Measurements from ENCODE around the gene CBFB. TPM values are rescaled to one million over a fixed set of nuclear protein-coding genes. Genes with fewer than 3 reads are reported as not detected.
A peak's percentile ranks its signal among the peaks of the same experiment; 100 is the strongest.

CBFB gene
- polyA plus RNA-seq, 1 donor (not counting 4 experiments of a cell fraction or from before 2014, with no cell fraction given), result 39.7 TPM

- no peak overlapping the region for H3K9ac ChIP-seq (ENCODE audit: control insufficient read depth, extremely low read depth, insufficient read depth, low read length)
- H3K27ac ChIP-seq (ENCODE audit: control insufficient read depth, insufficient read depth, low read length), result peak overlapping the region; percentile 40
Measured at GRCh38 chr16:67115639-67116038, 86.7 kb downstream of the CBFB start.

DNA sequence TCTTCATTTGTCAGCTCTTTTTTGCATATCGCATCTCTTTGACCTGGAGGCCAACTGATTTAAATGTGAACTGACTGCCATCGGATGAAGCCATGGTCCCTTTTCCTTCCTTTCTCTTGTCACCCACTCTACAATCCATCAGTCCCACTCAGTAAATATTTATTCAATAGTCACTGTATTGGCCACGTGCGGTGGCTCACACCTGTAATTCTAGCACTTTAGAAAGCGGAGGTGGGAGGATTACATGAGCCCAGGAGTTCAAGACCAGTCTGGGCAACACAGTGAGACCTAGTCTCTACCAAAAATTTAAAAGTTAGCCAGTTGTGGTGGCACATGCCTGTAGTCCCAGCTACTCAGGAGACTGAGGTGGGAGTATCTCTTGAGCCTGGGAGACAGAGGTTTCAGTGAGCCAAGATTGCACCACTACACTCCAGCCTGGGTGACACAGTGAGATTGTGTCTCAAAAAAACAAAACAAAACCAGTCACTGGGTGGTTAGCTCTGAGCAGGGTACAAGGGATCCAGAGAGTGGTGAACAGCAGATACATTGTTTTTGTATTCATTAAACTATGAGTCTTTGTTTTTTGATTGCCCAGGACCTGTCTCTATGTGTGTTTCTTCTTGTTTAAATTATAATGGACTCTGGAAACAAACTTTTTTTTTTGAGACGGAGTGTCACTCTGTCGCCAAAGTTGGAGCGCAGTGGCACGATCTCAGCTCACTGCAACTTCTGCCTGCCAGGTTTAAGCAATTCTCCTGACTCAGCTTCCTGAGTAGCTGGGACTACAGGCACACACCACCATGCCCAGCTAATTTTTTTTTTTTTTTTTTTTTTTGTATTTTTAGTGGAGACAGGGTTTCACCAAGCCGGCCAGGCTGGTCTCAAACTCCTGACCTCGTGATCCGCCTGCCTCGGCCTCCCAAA lies 87.7 kb downstream of the CBFB start:
- dilution Hi-C loops (cut with MboI; ENCODE audit: extremely low pct_ligation_motif_present, low sequenced_read_pairs), result no loop called here
- no peaks in the 10 kb centered on the region for H3K9me3 ChIP-seq (ENCODE audit: control insufficient read depth, low read depth, low read length)
- no peak overlapping the region for H2AFZ ChIP-seq (ENCODE audit: control insufficient read depth, low read length)
- no peak overlapping the region for H3K4me2 ChIP-seq (ENCODE audit: control insufficient read depth, extremely low read depth, insufficient read depth, low read depth, low read length)
- H3K9me1 ChIP-seq (ENCODE audit: control insufficient read depth, extremely low read depth, insufficient read depth, low read length), result peaks cover 5% of the 10 kb centered on the region
- TF ChIP-seq EZH2 (IDR thresholded peaks at IDR 0.05; ENCODE audit: low read length), result no peak
- TF ChIP-seq, protein P1, sequence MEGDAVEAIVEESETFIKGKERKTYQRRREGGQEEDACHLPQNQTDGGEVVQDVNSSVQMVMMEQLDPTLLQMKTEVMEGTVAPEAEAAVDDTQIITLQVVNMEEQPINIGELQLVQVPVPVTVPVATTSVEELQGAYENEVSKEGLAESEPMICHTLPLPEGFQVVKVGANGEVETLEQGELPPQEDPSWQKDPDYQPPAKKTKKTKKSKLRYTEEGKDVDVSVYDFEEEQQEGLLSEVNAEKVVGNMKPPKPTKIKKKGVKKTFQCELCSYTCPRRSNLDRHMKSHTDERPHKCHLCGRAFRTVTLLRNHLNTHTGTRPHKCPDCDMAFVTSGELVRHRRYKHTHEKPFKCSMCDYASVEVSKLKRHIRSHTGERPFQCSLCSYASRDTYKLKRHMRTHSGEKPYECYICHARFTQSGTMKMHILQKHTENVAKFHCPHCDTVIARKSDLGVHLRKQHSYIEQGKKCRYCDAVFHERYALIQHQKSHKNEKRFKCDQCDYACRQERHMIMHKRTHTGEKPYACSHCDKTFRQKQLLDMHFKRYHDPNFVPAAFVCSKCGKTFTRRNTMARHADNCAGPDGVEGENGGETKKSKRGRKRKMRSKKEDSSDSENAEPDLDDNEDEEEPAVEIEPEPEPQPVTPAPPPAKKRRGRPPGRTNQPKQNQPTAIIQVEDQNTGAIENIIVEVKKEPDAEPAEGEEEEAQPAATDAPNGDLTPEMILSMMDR (optimal IDR thresholded peaks at IDR 0.05 in 1 of 3, IDR thresholded peaks at IDR 0.05 in 1 of 3, conservative IDR thresholded peaks at IDR 0.05 in 1 of 3; ENCODE audit: extremely low read depth in 1 of 3, insufficient read depth in 2 of 3, low read length in 3 of 3), result no peak
- no peak overlapping the region for H3K9ac ChIP-seq (ENCODE audit: control insufficient read depth, extremely low read depth, insufficient read depth, low read length)
- no peak overlapping the region for H3K4me3 ChIP-seq (ENCODE audit: control insufficient read depth in 2 of 3, extremely low read depth in 1 of 3, insufficient read depth in 2 of 3, low read depth in 1 of 3, low read length in 3 of 3)
- peak overlapping the region; percentile 40 for H3K27ac ChIP-seq (ENCODE audit: control insufficient read depth, insufficient read depth, low read length)
- H3K79me2 ChIP-seq (ENCODE audit: control insufficient read depth, insufficient read depth, low read length), result peaks cover 59% of the 10 kb centered on the region
- no peaks in the 10 kb centered on the region for H4K20me1 ChIP-seq (ENCODE audit: control insufficient read depth, extremely low read depth, insufficient read depth, low read length)
- no peaks in the 10 kb centered on the region for H3K27me3 ChIP-seq (ENCODE audit: control insufficient read depth, extremely low read depth, insufficient read depth, low read length)
- H3K36me3 ChIP-seq (ENCODE audit: control insufficient read depth in 2 of 2, extremely low read depth in 1 of 2, insufficient read depth in 2 of 2, low read length in 2 of 2), result peaks cover 6 to 15% of the 10 kb centered on the region in 2 experiments
- DNase-seq (ENCODE audit: low read depth, low spot score), result no peak
- H3K4me1 ChIP-seq (ENCODE audit: control insufficient read depth, extremely low read depth, insufficient read depth, low read length), result peaks cover 16% of the 10 kb centered on the region
- no peak for FAIRE-seq

More at GRCh38 chr16:67115639-67116038, 86.7 kb downstream of the CBFB start:
- H3K4me2 ChIP-seq (ENCODE audit: control insufficient read depth, extremely low read depth, insufficient read depth, low read depth, low read length), result no peak overlapping the region
- H3K9me1 ChIP-seq (ENCODE audit: control insufficient read depth, extremely low read depth, insufficient read depth, low read length), result peaks cover 5% of the 10 kb centered on the region
- FAIRE-seq (peak; percentile 9), DNase-seq (ENCODE audit: low read depth, low spot score) (no peak)
- H4K20me1 ChIP-seq (ENCODE audit: control insufficient read depth, extremely low read depth, insufficient read depth, low read length), result no peaks in the 10 kb centered on the region
- H3K27me3 ChIP-seq (ENCODE audit: control insufficient read depth, extremely low read depth, insufficient read depth, low read length), result no peaks in the 10 kb centered on the region
- no peak overlapping the region for H3K4me3 ChIP-seq (ENCODE audit: control insufficient read depth in 2 of 3, extremely low read depth in 1 of 3, insufficient read depth in 2 of 3, low read depth in 1 of 3, low read length in 3 of 3)
- H3K9me3 ChIP-seq (ENCODE audit: control insufficient read depth, low read depth, low read length), result no peaks in the 10 kb centered on the region
- H3K79me2 ChIP-seq (ENCODE audit: control insufficient read depth, insufficient read depth, low read length), result peaks cover 69% of the 10 kb centered on the region
- H2AFZ ChIP-seq (ENCODE audit: control insufficient read depth, low read length), result no peak overlapping the region
- dilution Hi-C loops (cut with MboI; ENCODE audit: extremely low pct_ligation_motif_present, low sequenced_read_pairs), result no loop called here
- peaks cover 21% of the 10 kb centered on the region for H3K4me1 ChIP-seq (ENCODE audit: control insufficient read depth, extremely low read depth, insufficient read depth, low read length)
- TF ChIP-seq EZH2 (IDR thresholded peaks at IDR 0.05; ENCODE audit: low read length), result no peak
- TF ChIP-seq, protein P1 (optimal IDR thresholded peaks at IDR 0.05 in 1 of 3, IDR thresholded peaks at IDR 0.05 in 1 of 3, conservative IDR thresholded peaks at IDR 0.05 in 1 of 3; ENCODE audit: extremely low read depth in 1 of 3, insufficient read depth in 2 of 3, low read length in 3 of 3), result no peak
- peaks cover 4 to 10% of the 10 kb centered on the region in 2 experiments for H3K36me3 ChIP-seq (ENCODE audit: control insufficient read depth in 2 of 2, extremely low read depth in 1 of 2, insufficient read depth in 2 of 2, low read length in 2 of 2)
